ENCODE data around the gene PHEX.

PHEX gene

GRCh38 chrX:22139822-22140221 lies 107.7 kb downstream of the PHEX start:
- Histone ChIP-seq H3K4me2 (ENCODE audit: low read depth, low read length, poor library complexity, severe bottlenecking) (no peak overlapping the region), H3K27ac (ENCODE audit: low read depth, low read length) (no peak overlapping the region), H2AFZ (ENCODE audit: low read depth, low read length, severe bottlenecking) (no peak overlapping the region), H3K4me3 (ENCODE audit: insufficient read depth, low read length, poor library complexity, severe bottlenecking) (no peak overlapping the region), H3K79me2 (ENCODE audit: insufficient read depth, low read length) (no peaks in the 10 kb centered on the region), H4K20me1 (ENCODE audit: low read depth, low read length) (no peaks in the 10 kb centered on the region), H3K27me3 (ENCODE audit: low read length) (no peaks in the 10 kb centered on the region), H3K36me3 (ENCODE audit: low read length) (no peaks in the 10 kb centered on the region), H3K9me3 (ENCODE audit: insufficient read depth, low read length) (no peaks in the 10 kb centered on the region), H3K9ac (ENCODE audit: low read length) (no peak overlapping the region), H3F3A (ENCODE audit: insufficient read depth) (no peaks in the 10 kb centered on the region), H3K9me2 (replicated peaks; ENCODE audit: insufficient read depth, low read length) (no peaks in the 10 kb centered on the region)
- no peak for TF ChIP-seq EZH2phosphoT487 (conservative IDR thresholded peaks at IDR 0.05; ENCODE audit: low read length)
- no peak for TF ChIP-seq CTCF (IDR thresholded peaks at IDR 0.05; ENCODE audit: insufficient read depth, low read length, poor library complexity, severe bottlenecking)

- no peak overlapping the region for H3K4me2 ChIP-seq (ENCODE audit: low read depth, low read length, poor library complexity, severe bottlenecking)
- no peaks in the 10 kb centered on the region for H3K79me2 ChIP-seq (ENCODE audit: insufficient read depth, low read length)
- no peaks in the 10 kb centered on the region for H3K9me3 ChIP-seq (ENCODE audit: insufficient read depth, low read length)
These were observed 109.1 kb downstream of the PHEX start for GRCh38 chrX:22141047-22141730.

GRCh38 chrX:22147214-22147613 lies 115.1 kb downstream of the PHEX start:
- no peak overlapping the region for H3K4me3 ChIP-seq (ENCODE audit: insufficient read depth, low read length, poor library complexity, severe bottlenecking)

More at GRCh38 chrX:22141047-22141730, 109.1 kb downstream of the PHEX start:
- Histone ChIP-seq H3K9ac (ENCODE audit: low read length) (no peak overlapping the region), H3K4me3 (ENCODE audit: insufficient read depth, low read length, poor library complexity, severe bottlenecking) (no peak overlapping the region), H3K9me2 (replicated peaks; ENCODE audit: insufficient read depth, low read length) (no peaks in the 10 kb centered on the region), H3F3A (ENCODE audit: insufficient read depth) (no peaks in the 10 kb centered on the region), H3K36me3 (ENCODE audit: low read length) (no peaks in the 10 kb centered on the region), H3K27me3 (ENCODE audit: low read length) (no peaks in the 10 kb centered on the region), H2AFZ (ENCODE audit: low read depth, low read length, severe bottlenecking) (no peak overlapping the region), H3K27ac (ENCODE audit: low read depth, low read length) (no peak overlapping the region), H4K20me1 (ENCODE audit: low read depth, low read length) (no peaks in the 10 kb centered on the region)
- TF ChIP-seq CTCF (IDR thresholded peaks at IDR 0.05; ENCODE audit: insufficient read depth, low read length, poor library complexity, severe bottlenecking) (no peak), EZH2phosphoT487 (conservative IDR thresholded peaks at IDR 0.05; ENCODE audit: low read length) (no peak)

More at GRCh38 chrX:22147214-22147613, 115.1 kb downstream of the PHEX start:
- Histone ChIP-seq H3K27ac (ENCODE audit: low read depth, low read length) (no peak overlapping the region), H3K79me2 (ENCODE audit: insufficient read depth, low read length) (no peaks in the 10 kb centered on the region), H3K9ac (ENCODE audit: low read length) (no peak overlapping the region), H3K27me3 (ENCODE audit: low read length) (no peaks in the 10 kb centered on the region), H3K9me3 (ENCODE audit: insufficient read depth, low read length) (no peaks in the 10 kb centered on the region), H3F3A (ENCODE audit: insufficient read depth) (no peaks in the 10 kb centered on the region), H3K36me3 (ENCODE audit: low read length) (no peaks in the 10 kb centered on the region), H2AFZ (ENCODE audit: low read depth, low read length, severe bottlenecking) (no peak overlapping the region), H3K9me2 (replicated peaks; ENCODE audit: insufficient read depth, low read length) (no peaks in the 10 kb centered on the region), H4K20me1 (ENCODE audit: low read depth, low read length) (no peaks in the 10 kb centered on the region), H3K4me2 (ENCODE audit: low read depth, low read length, poor library complexity, severe bottlenecking) (no peak overlapping the region)
- TF ChIP-seq CTCF (IDR thresholded peaks at IDR 0.05; ENCODE audit: insufficient read depth, low read length, poor library complexity, severe bottlenecking) (no peak), EZH2phosphoT487 (conservative IDR thresholded peaks at IDR 0.05; ENCODE audit: low read length) (no peak)
